ENCODE data around the gene NEURL1.

GRCh38 chr10:103629581-103629980, 136.1 kb downstream of the NEURL1 start:
- TF ChIP-seq CTCF (conservative IDR thresholded peaks at IDR 0.05) = no peak
- no peak for TF ChIP-seq EZH2 (IDR thresholded peaks at IDR 0.05; ENCODE audit: low read depth)
